Endothelial cell of umbilical vein (primary cell): ENCODE data around the gene ADPRH. TPM values are rescaled to one million over a fixed set of nuclear protein-coding genes. Genes with fewer than 3 reads are reported as not detected.

Experiments used
- BruUV-seq: library from RNA; stranded (reverse); fragments of 400-500 nt; replicated peaks from 2 replicates; lab custom pipeline; 2021; lab: Mats Ljungman, UMichigan
- CTCF ChIA-PET: fragments of 300-600, 350-600 bp; sonication (Branson Sonifier 250); formaldehyde crosslinking; loops from one replicate; lab custom pipeline; 2021; ENCODE audit warnings: antibody characterized with exemption, inconsistent platforms; lab: Charles Lee
- POLR2A ChIA-PET: fragments of 300-600, 350-600 bp; sonication (Branson Sonifier 250); formaldehyde crosslinking; loops from one replicate; lab custom pipeline; 2021; ENCODE audit warnings: antibody characterized with exemption, inconsistent platforms; lab: Charles Lee
- DNase-seq: peaks from one replicate; pipeline ENCODE4 v3.0.0-alpha.2; 2011; ENCODE audit warnings: low read depth, low spot score
- FAIRE-seq: peaks from 2 replicates; lab custom pipeline; 2011; peaks lifted over from hg19 to GRCh38; lab: Jason Lieb, UNC
- H2AFZ ChIP-seq: 2 replicates; pipeline ENCODE4 v1.6.0; 2012; ENCODE audit warnings: low read depth, low read length, control low read depth, inconsistent platforms
- H3K27ac ChIP-seq: 2 replicates; pipeline ENCODE4 v1.5.1; 2011; ENCODE audit warnings: low read depth, mild to moderate bottlenecking, control low read depth, low read length, moderate library complexity; ENCODE audit not compliant: insufficient read depth
- H3K27me3 ChIP-seq, 2 experiments: 2 replicates each; pipeline versions ENCODE4 v1.6.0 to v1.6.1; 2011; ENCODE audit warnings: low read length in 2 of 2, mixed read lengths in 1 of 2; ENCODE audit not compliant: control insufficient read depth in 2 of 2, insufficient read depth in 2 of 2
- H3K36me3 ChIP-seq, 2 experiments: 2 replicates in 1 of 2; 3 replicates in 1 of 2; pipeline ENCODE4 v1.5.1; 2011; ENCODE audit warnings: low read length in 2 of 2, mild to moderate bottlenecking in 1 of 2, moderate library complexity in 1 of 2; ENCODE audit not compliant: control insufficient read depth in 2 of 2, insufficient read depth in 2 of 2; ENCODE audit errors: extremely low read depth in 1 of 2
- H3K4me1 ChIP-seq: 3 replicates; pipeline ENCODE4 v1.5.1; 2011; ENCODE audit warnings: mild to moderate bottlenecking, low read length; ENCODE audit not compliant: control insufficient read depth, insufficient read depth; ENCODE audit errors: extremely low read depth
- H3K4me2 ChIP-seq: 2 replicates; pipeline ENCODE4 v1.6.1; 2011; ENCODE audit warnings: low read length, control low read depth, mixed read lengths; ENCODE audit not compliant: insufficient read depth
- H3K4me3 ChIP-seq, 3 experiments: fragments of 200-600 bp in 1 of 3; sonication (generic), shearing (Covaris generic) in 1 of 3; replicated peaks in 1 of 3; 2 replicates each; pipeline ENCODE4 v1.5.1; 2011 to 2016; ENCODE audit warnings: control low read depth in 3 of 3, low read length in 3 of 3, mild to moderate bottlenecking in 2 of 3, inconsistent platforms in 1 of 3, low read depth in 1 of 3, moderate library complexity in 1 of 3; ENCODE audit not compliant: insufficient read depth in 1 of 3
- H3K79me2 ChIP-seq: 2 replicates; pipeline ENCODE4 v1.6.0; 2012; ENCODE audit warnings: low read length, inconsistent platforms; ENCODE audit not compliant: control insufficient read depth, insufficient read depth
- H3K9ac ChIP-seq: replicated peaks from 2 replicates; pipeline ENCODE3; 2011; ENCODE audit warnings: low read length, control low read depth; ENCODE audit not compliant: insufficient read depth; ENCODE audit errors: extremely low read depth
- H3K9me1 ChIP-seq: replicated peaks from 3 replicates; pipeline ENCODE4 v1.6.0; 2011; ENCODE audit warnings: mild to moderate bottlenecking, low read length; ENCODE audit not compliant: control insufficient read depth, insufficient read depth; ENCODE audit errors: extremely low read depth
- H3K9me3 ChIP-seq: replicated peaks from 2 replicates; pipeline ENCODE4 v1.5.1; 2012; ENCODE audit warnings: low read length, inconsistent platforms; ENCODE audit not compliant: control insufficient read depth, insufficient read depth
- H4K20me1 ChIP-seq: replicated peaks from 2 replicates; pipeline ENCODE3; 2011; ENCODE audit warnings: mild to moderate bottlenecking, low read length; ENCODE audit not compliant: control insufficient read depth, insufficient read depth; ENCODE audit errors: extremely low read depth
- CTCF ChIP-seq, 2 donors: IDR thresholded peaks; 1 replicate in 1 of 2; 2 replicates in 1 of 2; pipeline ENCODE4 v1.5.1; 2011; ENCODE audit warnings: low read length in 2 of 2, mild to moderate bottlenecking in 2 of 2, moderate library complexity in 2 of 2, control low read depth in 1 of 2, inconsistent platforms in 1 of 2, low read depth in 1 of 2; ENCODE audit not compliant: insufficient read depth in 1 of 2; ENCODE audit errors: extremely low read depth in 1 of 2
- EZH2 ChIP-seq: IDR thresholded peaks from 2 replicates; pipeline ENCODE4 v1.6.1; 2012; ENCODE audit warnings: borderline replicate concordance, low read depth, mild to moderate bottlenecking, moderate library complexity, low read length, inconsistent platforms; ENCODE audit not compliant: severe bottlenecking
- FOS ChIP-seq: IDR thresholded peaks from 2 replicates; pipeline ENCODE4 v1.6.1; 2011; ENCODE audit warnings: mild to moderate bottlenecking, low read length, moderate library complexity, borderline replicate concordance; ENCODE audit not compliant: insufficient read depth
- GATA2 ChIP-seq: IDR thresholded peaks from 2 replicates; pipeline ENCODE4 v1.7.0; 2011; ENCODE audit warnings: low read depth, mild to moderate bottlenecking, moderate library complexity, mixed read lengths, low read length; ENCODE audit not compliant: insufficient read length, insufficient read depth
- JUN ChIP-seq: IDR thresholded peaks from 2 replicates; pipeline ENCODE4 v1.6.1; 2011; ENCODE audit warnings: borderline replicate concordance, low read depth; ENCODE audit not compliant: insufficient read length, insufficient read depth
- MAX ChIP-seq: IDR thresholded peaks from 2 replicates; pipeline ENCODE4 v1.6.1; 2011; ENCODE audit not compliant: insufficient read depth, insufficient read length
- MYC ChIP-seq: IDR thresholded peaks from one replicate; pipeline ENCODE4 v1.6.1; 2011; ENCODE audit warnings: mild to moderate bottlenecking, low read depth, low read length
- POLR2A ChIP-seq: IDR thresholded peaks from 2 replicates; pipeline ENCODE4 v1.6.1; 2012; ENCODE audit warnings: low read depth, mild to moderate bottlenecking, control low read depth, low read length
- POLR2AphosphoS5 ChIP-seq: IDR thresholded peaks from 2 replicates; pipeline ENCODE4 v1.6.1; 2012; ENCODE audit warnings: low read depth, mild to moderate bottlenecking, control low read depth, low read length, moderate library complexity; ENCODE audit not compliant: insufficient read depth
- dilution Hi-C: fragments of 300-500 bp; cut with MboI; formaldehyde crosslinking; loops from one replicate; pipeline ENCODE4 v1.15.0; 2019; ENCODE audit warnings: low sequenced_read_pairs; ENCODE audit not compliant: extremely low pct_ligation_motif_present
- intact Hi-C: fragments of 100-400 bp; cut with micrococcal nuclease; formaldehyde crosslinking; loops from one replicate; pipeline ENCODE4 v1.10.0; 2022
- polyA plus RNA-seq, 4 experiments: library from polyadenylated mRNA; depleted of rRNA in 3 of 4; stranded (reverse) in 3 of 4; unstranded in 1 of 4; fragments of >200 nt; gene quantifications; 2 replicates each; pipeline versions ENCODE4 v1.2.1 to v1.2.3, GENCODE V29; 2011 to 2012; ENCODE audit warnings: missing spikeins in 1 of 4
- total RNA-seq: library from RNA; stranded (reverse); gene quantifications from 2 replicates; pipeline ENCODE4 v1.2.3, GENCODE V29; 2021

ADPRH gene
- total and polyA plus RNA-seq, 2 donors (not counting 3 experiments of a cell fraction or from before 2014, with no cell fraction given): 3.5 to 8.0 TPM

GRCh38 chr3:119547227-119547626 is 32.1 kb upstream of the ADPRH start:
- Histone ChIP-seq H3K4me1 (no peaks in the 10 kb centered on the region), H4K20me1 (no peaks in the 10 kb centered on the region), H3K9me1 (no peaks in the 10 kb centered on the region), H3K9me3 (no peaks in the 10 kb centered on the region), H2AFZ (no peak overlapping the region), H3K9ac (no peak overlapping the region), H3K79me2 (no peaks in the 10 kb centered on the region), H3K36me3 (no peaks in the 10 kb centered on the region), H3K27me3 (peaks cover 0 to 2% of the 10 kb centered on the region in 2 experiments), H3K27ac (no peak overlapping the region), H3K4me3 (no peak overlapping the region), H3K4me2 (no peak overlapping the region)
- ChIA-PET CTCF (interaction anchor here (1.6 kb wide), 1 partner anchor 8 kb away, joined by 6 read pairs; no protein-coding TSS in a partner anchor), POLR2A (no interaction called here)
- dilution Hi-C loops (no loop called here), intact Hi-C loops (no loop called here)
- FAIRE-seq: no peak
- no peak for DNase-seq
- BruUV-seq: no TSS peak
- TF ChIP-seq POLR2A: no peak

GRCh38 chr3:119548341-119548740 is 31.0 kb upstream of the ADPRH start:
- no peak for FAIRE-seq
- Histone ChIP-seq H3K9me1 (no peaks in the 10 kb centered on the region), H3K4me1 (no peaks in the 10 kb centered on the region), H3K4me3 (no peak overlapping the region), H2AFZ (no peak overlapping the region), H3K9me3 (no peaks in the 10 kb centered on the region), H4K20me1 (no peaks in the 10 kb centered on the region), H3K4me2 (no peak overlapping the region), H3K27me3 (no peaks in the 10 kb centered on the region), H3K79me2 (no peaks in the 10 kb centered on the region), H3K9ac (no peak overlapping the region), H3K27ac (no peak overlapping the region), H3K36me3 (no peaks in the 10 kb centered on the region)
- ChIA-PET POLR2A (no interaction called here), CTCF (interaction anchor here (1.0 kb wide), 1 partner anchor 133 kb away, joined by 3 read pairs; no protein-coding TSS in a partner anchor)
- dilution Hi-C loops (no loop called here), intact Hi-C loops (no loop called here)
- BruUV-seq: no TSS peak
- DNase-seq: no peak
- TF ChIP-seq CTCF (IDR thresholded peaks at IDR 0.05; ENCODE audit: extremely low read depth in 1 of 2, insufficient read depth in 1 of 2, low read depth in 1 of 2, low read length in 2 of 2) (no peak), MAX (no peak), FOS (no peak), POLR2AphosphoS5 (no peak), POLR2A (no peak), JUN (no peak), EZH2 (no peak), GATA2 (no peak), MYC (no peak)
